Measurements from ENCODE around the gene AURKA.
"Not testable (repeated sequence)": the region's sequence is repeated elsewhere in the genome, so short reads cannot be mapped to it uniquely, and the experiment has no call there.

The AURKA gene

GRCh38 chr20:56412949-56413348 lies 20.9 kb upstream of the AURKA start:
- H3K36me3 ChIP-seq (replicated peaks; ENCODE audit: insufficient read depth, low read length) = no peaks in the 10 kb centered on the region
- H3K4me3 ChIP-seq (ENCODE audit: low read length) = no peak overlapping the region
- no peaks in the 10 kb centered on the region for H4K20me1 ChIP-seq (ENCODE audit: insufficient read depth, low read length)
- TF ChIP-seq EZH2 (optimal IDR thresholded peaks at IDR 0.05; ENCODE audit: low read depth, low read length) = no peak
- TF ChIP-seq EZH2phosphoT487 (IDR thresholded peaks at IDR 0.05; ENCODE audit: low read length) = no peak
- no peak for DNase-seq
- no peaks in the 10 kb centered on the region for H3F3A ChIP-seq (ENCODE audit: insufficient read depth, low read length)
- H3K9me2 ChIP-seq (replicated peaks; ENCODE audit: insufficient read depth, low read length) = no peaks in the 10 kb centered on the region
- H3K27ac ChIP-seq (ENCODE audit: low read length) = no peak overlapping the region
- H3K9me3 ChIP-seq (replicated peaks; ENCODE audit: insufficient read depth, low read length) = no peaks in the 10 kb centered on the region
- no peaks in the 10 kb centered on the region for H3K27me3 ChIP-seq (replicated peaks; ENCODE audit: insufficient read depth, low read length)
- no peak overlapping the region for H3K4me2 ChIP-seq (ENCODE audit: low read depth, low read length)
- no peak overlapping the region for H2AFZ ChIP-seq (ENCODE audit: low read length)
- no peak overlapping the region for H3K9ac ChIP-seq (ENCODE audit: low read length)
- H3K4me1 ChIP-seq (ENCODE audit: low read length) = no peaks in the 10 kb centered on the region
- H3K79me2 ChIP-seq (ENCODE audit: low read length) = no peaks in the 10 kb centered on the region

GRCh38 chr20:56412473-56412790 lies 20.4 kb upstream of the AURKA start:
- Histone ChIP-seq H2AFZ (ENCODE audit: low read length) (no peak overlapping the region), H3K4me1 (ENCODE audit: low read length) (no peaks in the 10 kb centered on the region), H3K36me3 (replicated peaks; ENCODE audit: insufficient read depth, low read length) (no peaks in the 10 kb centered on the region; the same call in 1 of the 2 replicates), H3K4me3 (ENCODE audit: low read length) (no peak overlapping the region), H3K9me3 (replicated peaks; ENCODE audit: insufficient read depth, low read length) (no peaks in the 10 kb centered on the region), H3K9me2 (replicated peaks; ENCODE audit: insufficient read depth, low read length) (no peaks in the 10 kb centered on the region), H3F3A (ENCODE audit: insufficient read depth, low read length) (no peaks in the 10 kb centered on the region), H3K27me3 (replicated peaks; ENCODE audit: insufficient read depth, low read length) (no peaks in the 10 kb centered on the region), H3K79me2 (ENCODE audit: low read length) (no peaks in the 10 kb centered on the region), H3K27ac (ENCODE audit: low read length) (no peak overlapping the region), H4K20me1 (ENCODE audit: insufficient read depth, low read length) (no peaks in the 10 kb centered on the region), H3K4me2 (ENCODE audit: low read depth, low read length) (no peak overlapping the region), H3K9ac (ENCODE audit: low read length) (no peak overlapping the region)
- DNase-seq = no peak
- TF ChIP-seq EZH2 (optimal IDR thresholded peaks at IDR 0.05; ENCODE audit: low read depth, low read length) (no peak), EZH2phosphoT487 (IDR thresholded peaks at IDR 0.05; ENCODE audit: low read length) (no peak), CTCF (IDR thresholded peaks at IDR 0.05; ENCODE audit: low read length) (no peak)

- TF ChIP-seq EZH2 (optimal IDR thresholded peaks at IDR 0.05; ENCODE audit: low read depth, low read length) (no peak), EZH2phosphoT487 (IDR thresholded peaks at IDR 0.05; ENCODE audit: low read length) (no peak), CTCF (IDR thresholded peaks at IDR 0.05; ENCODE audit: low read length) (no peak)
- Histone ChIP-seq H3F3A (ENCODE audit: insufficient read depth, low read length) (no peaks in the 10 kb centered on the region), H3K4me2 (ENCODE audit: low read depth, low read length) (no peak within 1 kb of the TSS), H3K27ac (ENCODE audit: low read length) (no peak within 1 kb of the TSS), H3K79me2 (ENCODE audit: low read length) (no peaks in the 10 kb centered on the region), H2AFZ (ENCODE audit: low read length) (no peak within 1 kb of the TSS), H4K20me1 (ENCODE audit: insufficient read depth, low read length) (no peaks in the 10 kb centered on the region), H3K9ac (ENCODE audit: low read length) (no peak within 1 kb of the TSS), H3K4me3 (ENCODE audit: low read length) (no peak within 1 kb of the TSS), H3K36me3 (replicated peaks; ENCODE audit: insufficient read depth, low read length) (no peaks in the 10 kb centered on the region; the same call in 1 of the 2 replicates), H3K9me3 (replicated peaks; ENCODE audit: insufficient read depth, low read length) (no peaks in the 10 kb centered on the region), H3K9me2 (replicated peaks; ENCODE audit: insufficient read depth, low read length) (no peaks in the 10 kb centered on the region), H3K4me1 (ENCODE audit: low read length) (no peaks in the 10 kb centered on the region), H3K27me3 (replicated peaks; ENCODE audit: insufficient read depth, low read length) (no peaks in the 10 kb centered on the region)
- DNase-seq = no peak
Measured at GRCh38 chr20:56411759-56412472, 19.9 kb upstream of the AURKA start, which contains the start of gene CASS4. Gene CASS4, plus strand, starts transcription at chr20:56412260. Its CDS starts 199 bp downstream, at chr20:56412459.

GRCh38 chr20:56411287-56411686 lies 19.3 kb upstream of the AURKA start:
- H3K9me2 ChIP-seq (replicated peaks; ENCODE audit: insufficient read depth, low read length); H3K4me3 ChIP-seq (ENCODE audit: low read length); H3K4me1 ChIP-seq (ENCODE audit: low read length); H2AFZ ChIP-seq (ENCODE audit: low read length); H3K79me2 ChIP-seq (ENCODE audit: low read length); H4K20me1 ChIP-seq (ENCODE audit: insufficient read depth, low read length); H3K36me3 ChIP-seq (replicated peaks; ENCODE audit: insufficient read depth, low read length); H3K9me3 ChIP-seq (replicated peaks; ENCODE audit: insufficient read depth, low read length); H3K4me2 ChIP-seq (ENCODE audit: low read depth, low read length); H3K27me3 ChIP-seq (replicated peaks; ENCODE audit: insufficient read depth, low read length); H3K27ac ChIP-seq (ENCODE audit: low read length); DNase-seq; H3F3A ChIP-seq (ENCODE audit: insufficient read depth, low read length); H3K9ac ChIP-seq (ENCODE audit: low read length): not testable (repeated sequence)

Data from MM.1S (cell line).